Measurements from ENCODE around the gene NOTUM.

NOTUM gene

DNA sequence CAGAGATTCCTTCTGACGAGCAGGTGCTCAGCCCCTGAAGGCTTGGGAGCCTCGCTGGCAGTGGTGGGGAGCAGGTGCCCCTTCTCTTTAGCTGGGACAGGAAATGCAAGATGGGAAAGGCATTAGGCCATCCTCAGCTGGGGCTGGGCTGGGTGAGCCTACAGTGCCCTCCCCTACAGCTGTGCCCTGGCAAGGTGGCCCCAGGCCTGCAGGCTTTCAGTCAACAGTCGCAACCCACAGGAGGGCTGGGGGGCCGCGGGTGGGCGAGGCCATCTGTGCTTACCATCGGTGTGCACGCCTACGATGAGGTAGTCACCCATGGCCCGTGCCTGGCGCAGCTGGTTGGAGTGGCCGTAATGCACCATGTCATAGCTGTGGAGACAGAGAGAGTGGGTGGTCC, 51.8 kb downstream of the NOTUM start:
- DNase-seq (ENCODE audit: low spot score), result no peak
- H3K27ac ChIP-seq, result peak overlapping the region; percentile 98
- CTCF ChIA-PET, result no interaction called here
- POLR2A ChIA-PET (ENCODE audit: low non-redundant PET), result interaction anchor here (0.6 kb wide), 1 partner anchor 16 kb away, joined by 3 read pairs; no protein-coding TSS in a partner anchor
- TF ChIP-seq, protein P1, sequence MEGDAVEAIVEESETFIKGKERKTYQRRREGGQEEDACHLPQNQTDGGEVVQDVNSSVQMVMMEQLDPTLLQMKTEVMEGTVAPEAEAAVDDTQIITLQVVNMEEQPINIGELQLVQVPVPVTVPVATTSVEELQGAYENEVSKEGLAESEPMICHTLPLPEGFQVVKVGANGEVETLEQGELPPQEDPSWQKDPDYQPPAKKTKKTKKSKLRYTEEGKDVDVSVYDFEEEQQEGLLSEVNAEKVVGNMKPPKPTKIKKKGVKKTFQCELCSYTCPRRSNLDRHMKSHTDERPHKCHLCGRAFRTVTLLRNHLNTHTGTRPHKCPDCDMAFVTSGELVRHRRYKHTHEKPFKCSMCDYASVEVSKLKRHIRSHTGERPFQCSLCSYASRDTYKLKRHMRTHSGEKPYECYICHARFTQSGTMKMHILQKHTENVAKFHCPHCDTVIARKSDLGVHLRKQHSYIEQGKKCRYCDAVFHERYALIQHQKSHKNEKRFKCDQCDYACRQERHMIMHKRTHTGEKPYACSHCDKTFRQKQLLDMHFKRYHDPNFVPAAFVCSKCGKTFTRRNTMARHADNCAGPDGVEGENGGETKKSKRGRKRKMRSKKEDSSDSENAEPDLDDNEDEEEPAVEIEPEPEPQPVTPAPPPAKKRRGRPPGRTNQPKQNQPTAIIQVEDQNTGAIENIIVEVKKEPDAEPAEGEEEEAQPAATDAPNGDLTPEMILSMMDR (conservative IDR thresholded peaks at IDR 0.05; ENCODE audit: low read depth), result no peak

GRCh38 chr17:81908793-81909192, 52.2 kb downstream of the NOTUM start:
- TF ChIP-seq, protein P1 (conservative IDR thresholded peaks at IDR 0.05; ENCODE audit: low read depth), result no peak
- POLR2A ChIA-PET (ENCODE audit: low non-redundant PET), result no interaction called here

GRCh38 chr17:81907219-81908145, 53.5 kb downstream of the NOTUM start:
- ChIA-PET CTCF (no interaction called here), POLR2A (ENCODE audit: low non-redundant PET) (no interaction called here)
- TF ChIP-seq, protein P1 (conservative IDR thresholded peaks at IDR 0.05; ENCODE audit: low read depth), result no peak
- DNase-seq (ENCODE audit: low spot score), result no peak
- H3K27ac ChIP-seq, result peak overlapping the region; percentile 98

More at GRCh38 chr17:81908793-81909192, 52.2 kb downstream of the NOTUM start:
- CTCF ChIA-PET, result no interaction called here
- DNase-seq (ENCODE audit: low spot score), result no peak
- peak overlapping the region; percentile 98 for H3K27ac ChIP-seq

DNA sequence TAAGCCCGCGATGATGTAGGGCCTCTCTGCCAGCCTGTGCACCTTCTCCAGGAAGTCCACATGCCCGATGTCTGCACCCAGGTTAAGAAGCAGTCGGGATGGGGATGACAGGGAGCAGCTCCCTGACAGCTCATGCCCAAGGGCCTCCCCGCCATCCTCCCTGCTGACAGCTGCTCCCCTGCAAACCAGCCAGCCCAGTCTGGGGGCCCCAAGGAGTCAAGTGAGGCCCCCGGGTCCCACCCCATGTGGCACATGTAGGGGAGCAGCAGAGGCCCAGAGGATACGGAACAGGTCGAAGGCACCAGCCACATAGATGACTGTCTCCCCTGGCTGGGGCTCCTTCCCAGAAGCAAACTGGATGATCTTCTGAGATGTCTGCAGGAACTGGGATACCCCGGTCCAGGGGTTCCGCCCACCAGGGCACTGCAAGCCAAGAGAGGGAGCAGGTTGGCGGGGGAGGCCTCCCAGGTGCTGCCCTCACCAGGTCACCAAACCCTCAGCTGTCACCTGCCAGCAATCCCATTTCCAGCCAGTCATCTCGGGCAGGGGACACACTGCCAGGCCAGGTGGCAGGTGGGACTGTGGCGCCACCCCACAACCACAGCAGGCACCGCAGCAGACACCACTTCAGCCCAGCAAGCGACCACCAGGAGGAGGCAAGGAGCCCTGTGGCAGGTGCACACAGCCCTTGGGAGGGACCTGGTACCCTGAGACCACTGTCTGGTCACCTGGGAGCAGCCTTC, 54.3 kb downstream of the NOTUM start:
- CTCF ChIA-PET, result no interaction called here
- POLR2A ChIA-PET (ENCODE audit: low non-redundant PET), result no interaction called here

GRCh38 chr17:81905993-81906392, 55.0 kb downstream of the NOTUM start:
- H3K27ac ChIP-seq, result peak overlapping the region; percentile 98
- TF ChIP-seq, protein P1 (conservative IDR thresholded peaks at IDR 0.05; ENCODE audit: low read depth), result no peak
- DNase-seq (ENCODE audit: low spot score), result no peak
- ChIA-PET POLR2A (ENCODE audit: low non-redundant PET) (no interaction called here), CTCF (no interaction called here)

More for the DNA sequence above, 54.3 kb downstream of the NOTUM start:
- H3K27ac ChIP-seq, result peak overlapping the region; percentile 98
- TF ChIP-seq, protein P1 (conservative IDR thresholded peaks at IDR 0.05; ENCODE audit: low read depth), result no peak
- DNase-seq (ENCODE audit: low spot score), result no peak

DNA sequence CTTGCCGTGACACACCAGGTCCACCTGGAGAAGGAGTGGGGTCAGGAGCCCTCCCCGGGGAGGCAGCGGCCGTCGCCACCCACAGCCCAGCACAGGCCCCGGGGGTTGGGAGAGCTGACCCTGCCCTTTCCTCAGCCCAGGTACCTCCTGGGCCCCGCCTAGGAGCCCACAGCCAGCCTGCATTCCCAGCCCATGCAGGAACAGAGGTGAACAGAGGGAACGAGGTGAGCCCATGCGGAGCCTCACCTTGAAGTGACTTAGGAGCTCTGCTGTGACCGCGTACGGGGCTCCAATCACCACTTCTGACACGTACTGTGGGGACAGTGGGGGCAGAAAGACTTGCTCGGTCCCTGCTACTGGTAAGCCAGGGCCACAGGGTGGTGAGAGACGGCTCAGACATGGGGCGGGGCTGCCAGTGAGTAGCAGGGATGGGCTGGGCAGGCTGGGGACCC, 55.5 kb downstream of the NOTUM start:
- ChIA-PET CTCF (interaction anchor here (0.7 kb wide), 1 partner anchor 33 kb away, joined by 5 read pairs; no protein-coding TSS in a partner anchor), POLR2A (ENCODE audit: low non-redundant PET) (interaction anchor here (0.6 kb wide), 1 partner anchor 13 kb away, joined by 10 read pairs; no protein-coding TSS in a partner anchor)
- no peak for DNase-seq (ENCODE audit: low spot score)
- TF ChIP-seq, protein P1 (conservative IDR thresholded peaks at IDR 0.05; ENCODE audit: low read depth), result no peak
- H3K27ac ChIP-seq, result peak overlapping the region; percentile 98
